SH-SY5Y (cell line): ENCODE results near the gene WDR20.

Source experiments
- GATA2 ChIP-seq: IDR thresholded peaks from 2 replicates; pipeline ENCODE4 v1.6.1; 2011; ENCODE audit warnings: mild to moderate bottlenecking, low read depth, low read length
- GATA3 ChIP-seq: IDR thresholded peaks from 2 replicates; pipeline ENCODE4 v1.6.1; 2011; ENCODE audit warnings: low read depth, mild to moderate bottlenecking, low read length, moderate library complexity

WDR20 gene

DNA sequence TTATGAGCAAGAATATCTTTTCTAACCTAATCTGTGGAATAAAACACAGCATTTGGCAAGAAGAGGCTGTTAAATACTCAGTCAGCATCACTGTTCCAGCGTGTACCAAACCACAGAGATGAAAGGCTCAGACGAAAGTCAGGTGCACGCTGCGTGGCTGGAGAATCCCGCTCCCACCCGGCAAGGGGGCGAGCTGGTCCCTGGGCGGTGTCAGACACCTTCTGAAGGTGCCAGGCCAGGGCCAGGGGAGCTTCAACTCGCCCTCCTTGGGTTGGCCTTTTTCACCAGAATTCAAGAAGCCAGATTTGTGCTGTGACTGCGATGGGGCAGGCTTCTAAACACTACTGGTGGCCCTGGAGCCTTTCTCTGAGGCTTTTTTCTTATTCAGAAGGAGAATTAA lies 73.1 kb downstream of the WDR20 start:
- TF ChIP-seq GATA2 = no peak
- no peak for TF ChIP-seq GATA3

GRCh38 chr14:102213470-102213869 lies 73.8 kb downstream of the WDR20 start:
- TF ChIP-seq GATA3 (no peak), GATA2 (no peak)

- TF ChIP-seq GATA3 (no peak), GATA2 (no peak)
Observed at GRCh38 chr14:102213984-102214658, 74.4 kb downstream of the WDR20 start.

DNA sequence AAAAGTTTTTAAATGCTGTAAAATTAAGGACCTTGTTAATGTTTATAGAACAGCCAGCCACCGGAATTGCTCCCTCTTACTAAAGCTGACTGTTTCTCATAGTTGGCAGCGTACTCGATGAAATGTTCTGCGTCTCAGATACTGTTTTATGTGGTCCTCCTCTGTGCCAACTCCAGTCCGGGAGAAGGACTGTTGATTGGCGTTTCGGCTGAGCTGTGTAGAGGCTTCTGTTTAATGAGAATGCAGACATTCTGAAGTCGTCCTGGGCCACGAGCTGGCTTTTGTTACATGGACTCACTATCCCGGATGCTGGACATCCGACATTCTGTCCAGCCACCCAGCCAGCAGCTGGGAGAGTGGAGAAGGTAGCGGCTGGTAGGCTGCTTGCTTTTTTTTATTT lies 75.4 kb downstream of the WDR20 start:
- no peak for TF ChIP-seq GATA2
- TF ChIP-seq GATA3 = no peak

- TF ChIP-seq GATA2 (no peak), GATA3 (no peak)
Observed at GRCh38 chr14:102215576-102216250, 76.0 kb downstream of the WDR20 start.

- TF ChIP-seq GATA2 (no peak), GATA3 (no peak)
Observed at GRCh38 chr14:102217399-102217798, 77.7 kb downstream of the WDR20 start.

GRCh38 chr14:102217987-102218421 lies 78.3 kb downstream of the WDR20 start:
- TF ChIP-seq GATA2 (no peak), GATA3 (no peak)

GRCh38 chr14:102218688-102219087 lies 79.0 kb downstream of the WDR20 start:
- no peak for TF ChIP-seq GATA2

DNA sequence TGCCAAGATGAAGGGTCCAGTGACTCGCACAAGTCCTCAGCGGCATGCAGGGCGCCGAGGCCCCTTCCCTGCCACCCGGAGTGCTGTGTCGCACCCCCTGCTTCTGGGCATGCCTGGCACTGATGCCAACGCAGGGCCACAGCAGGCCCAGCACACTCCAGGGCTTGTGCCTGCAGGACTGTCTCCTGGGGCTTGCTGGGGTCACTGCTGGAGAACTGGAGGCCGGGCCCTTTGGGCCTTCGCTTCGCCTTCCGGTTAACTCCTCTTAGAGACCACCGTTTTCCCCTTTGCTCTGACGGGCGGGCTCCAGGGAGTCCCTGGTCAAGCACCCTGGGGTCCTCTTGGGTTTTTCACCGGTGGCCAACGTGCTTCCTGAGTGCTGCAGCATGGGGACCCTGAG lies 79.6 kb downstream of the WDR20 start:
- no peak for TF ChIP-seq GATA3
- TF ChIP-seq GATA2 = no peak

DNA sequence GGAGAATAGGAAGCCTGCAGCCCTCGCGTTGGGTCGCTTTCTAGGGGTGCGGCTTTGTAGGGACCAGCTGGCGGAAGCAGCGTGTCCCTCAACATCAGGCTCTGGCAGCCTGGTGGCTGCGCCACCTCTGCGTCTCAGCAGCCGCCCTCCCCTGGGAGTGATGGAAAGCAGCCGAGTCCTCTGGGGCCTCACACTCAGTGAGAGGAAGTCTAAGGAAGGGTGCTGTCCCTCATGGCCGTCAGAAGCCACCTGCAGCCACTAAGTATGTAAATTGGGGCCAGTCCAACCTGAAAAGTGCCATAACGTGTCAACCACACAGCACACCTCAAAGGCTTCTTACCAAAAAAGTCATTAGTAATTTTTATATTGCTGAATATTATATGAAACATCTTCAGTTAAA lies 80.3 kb downstream of the WDR20 start:
- TF ChIP-seq GATA2 (no peak), GATA3 (no peak)

GRCh38 chr14:102221026-102221425 lies 81.3 kb downstream of the WDR20 start:
- TF ChIP-seq GATA2 (no peak), GATA3 (no peak)

GRCh38 chr14:102222009-102222575 lies 82.4 kb downstream of the WDR20 start:
- TF ChIP-seq GATA2 = no peak
- TF ChIP-seq GATA3 = no peak

- TF ChIP-seq GATA2 = no peak
- no peak for TF ChIP-seq GATA3
Observed at GRCh38 chr14:102222751-102223150, 83.1 kb downstream of the WDR20 start.

DNA sequence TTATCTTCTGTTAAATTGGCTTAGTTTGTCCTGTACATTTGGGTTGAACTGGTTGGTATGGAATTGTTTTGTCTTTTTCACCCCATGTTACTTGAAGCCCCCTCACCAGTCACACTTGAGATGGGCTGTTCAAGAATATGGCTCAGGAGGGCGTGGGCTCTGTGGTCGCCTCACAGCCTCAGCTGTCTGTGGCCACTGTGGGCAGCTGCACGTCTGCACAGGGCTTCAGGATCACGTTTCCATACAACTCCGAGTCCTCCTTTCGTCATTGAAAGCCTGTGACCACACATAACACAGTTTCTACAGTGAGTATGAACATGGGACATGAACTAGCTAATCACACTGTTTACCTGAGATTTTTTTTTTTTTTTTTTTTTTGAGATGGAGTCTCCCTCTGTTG lies 84.0 kb downstream of the WDR20 start:
- no peak for TF ChIP-seq GATA2
- no peak for TF ChIP-seq GATA3

GRCh38 chr14:102225386-102225785 lies 85.7 kb downstream of the WDR20 start:
- TF ChIP-seq GATA3 = no peak

GRCh38 chr14:102225936-102226335 lies 86.2 kb downstream of the WDR20 start:
- TF ChIP-seq GATA2 (no peak), GATA3 (no peak)

DNA sequence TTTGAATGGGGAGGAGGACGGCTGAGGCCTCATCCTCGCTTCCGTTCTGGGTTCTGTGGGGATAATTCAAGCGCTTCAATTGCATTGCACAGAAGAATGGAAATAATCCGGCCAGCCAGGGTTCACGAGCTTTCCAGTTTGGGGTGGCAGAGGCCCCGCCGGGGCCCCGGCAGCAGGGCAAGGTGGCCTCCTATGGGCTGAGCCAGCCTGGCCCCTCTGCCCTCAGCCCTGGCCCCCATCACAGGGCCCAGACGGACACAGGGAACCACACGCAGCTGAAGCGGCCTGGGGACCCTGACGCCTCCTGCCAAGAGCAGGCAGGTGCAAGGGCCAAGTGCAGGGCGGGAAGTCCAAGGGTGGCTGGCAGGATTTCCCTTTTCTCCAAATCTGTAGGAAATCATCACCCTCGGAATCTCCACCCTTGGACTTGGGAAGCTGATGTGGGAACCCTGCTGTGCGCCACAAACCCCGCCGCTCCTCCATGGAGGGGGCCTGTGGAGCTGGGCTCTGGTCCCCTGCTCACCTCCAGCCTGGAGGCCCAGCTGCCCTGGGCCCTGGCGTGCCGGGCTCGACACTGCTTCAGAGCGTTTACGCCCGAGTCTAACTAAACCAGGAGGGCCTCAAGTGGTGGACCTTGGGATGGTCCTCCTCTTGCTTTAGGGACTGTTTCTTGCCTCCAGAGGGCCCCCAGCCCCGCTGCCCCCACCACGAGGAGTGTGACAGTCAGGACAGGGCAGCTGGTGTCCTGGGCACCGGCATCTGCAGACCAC lies 86.8 kb downstream of the WDR20 start:
- TF ChIP-seq GATA2 (no peak), GATA3 (no peak)
